ENCODE measurements around the gene KRTAP10-12. TPM values are rescaled to one million over a fixed set of nuclear protein-coding genes. Genes with fewer than 3 reads are reported as not detected.
"Not testable (repeated sequence)": the region's sequence is repeated elsewhere in the genome, so short reads cannot be mapped to it uniquely, and the experiment has no call there.

Gene KRTAP10-12, protein sequence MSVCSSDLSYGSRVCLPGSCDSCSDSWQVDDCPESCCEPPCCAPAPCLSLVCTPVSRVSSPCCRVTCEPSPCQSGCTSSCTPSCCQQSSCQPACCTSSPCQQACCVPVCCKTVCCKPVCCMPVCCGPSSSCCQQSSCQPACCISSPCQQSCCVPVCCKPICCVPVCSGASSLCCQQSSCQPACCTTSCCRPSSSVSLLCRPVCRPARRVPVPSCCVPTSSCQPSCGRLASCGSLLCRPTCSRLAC
- total RNA-seq (ENCODE audit: low replicate concordance): not detected in 2 replicates
- long read RNA-seq: 0 reads

DNA sequence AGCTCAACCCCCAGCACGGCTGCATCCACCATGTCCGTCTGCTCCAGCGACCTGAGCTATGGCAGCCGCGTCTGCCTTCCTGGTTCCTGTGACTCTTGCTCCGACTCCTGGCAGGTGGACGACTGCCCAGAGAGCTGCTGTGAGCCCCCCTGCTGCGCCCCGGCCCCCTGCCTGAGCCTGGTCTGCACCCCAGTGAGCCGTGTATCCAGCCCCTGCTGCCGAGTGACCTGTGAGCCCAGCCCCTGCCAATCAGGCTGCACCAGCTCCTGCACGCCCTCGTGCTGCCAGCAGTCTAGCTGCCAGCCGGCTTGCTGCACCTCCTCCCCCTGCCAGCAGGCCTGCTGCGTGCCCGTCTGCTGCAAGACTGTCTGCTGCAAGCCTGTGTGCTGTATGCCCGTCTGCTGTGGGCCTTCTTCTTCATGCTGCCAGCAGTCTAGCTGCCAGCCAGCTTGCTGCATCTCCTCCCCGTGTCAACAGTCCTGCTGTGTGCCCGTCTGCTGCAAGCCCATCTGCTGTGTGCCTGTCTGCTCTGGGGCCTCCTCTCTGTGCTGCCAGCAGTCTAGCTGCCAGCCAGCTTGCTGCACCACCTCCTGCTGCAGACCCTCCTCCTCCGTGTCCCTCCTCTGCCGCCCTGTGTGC is at the start of gene KRTAP10-12:
KRTAP10-12 (plus strand) TSS at position 1 of the 639 bp plus-strand sequence; CDS start at position 31, 30 bp downstream.
- Mint-ChIP-seq H3K9me3 (peaks cover 17% of the 10 kb centered on the region), H3K27me3 (peaks cover 70% of the 10 kb centered on the region)
- H3K4me3 Mint-ChIP-seq; H3K36me3 Mint-ChIP-seq; H3K4me1 Mint-ChIP-seq (ENCODE audit: unreplicated experiment); DNase-seq (ENCODE audit: extremely low spot score, unreplicated experiment); H3K27ac Mint-ChIP-seq: not testable (repeated sequence)

DNA sequence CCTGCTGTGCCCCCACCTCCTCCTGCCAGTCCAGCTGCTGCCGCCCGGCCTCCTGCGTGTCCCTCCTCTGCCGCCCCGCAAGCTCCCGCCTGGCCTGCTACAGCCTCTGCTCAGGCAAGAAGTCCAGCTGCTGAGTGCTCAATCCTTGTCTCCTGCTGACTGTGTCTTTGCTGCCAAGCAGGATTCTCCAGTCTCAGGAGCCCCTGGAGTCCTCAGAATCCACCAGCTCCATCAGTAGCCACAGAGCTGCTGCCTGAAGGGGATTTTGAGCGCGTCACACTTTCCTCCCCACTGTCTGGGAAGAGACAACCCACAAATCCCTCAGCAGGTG is 49.8 kb upstream of the KRTAP10-12 start:
- Mint-ChIP-seq H3K36me3 (no peaks in the 10 kb centered on the region), H3K4me1 (ENCODE audit: unreplicated experiment) (peaks cover 4% of the 10 kb centered on the region), H3K9me3 (peaks cover 12% of the 10 kb centered on the region), H3K4me3 (no peak overlapping the region), H3K27ac (no peak overlapping the region), H3K27me3 (peaks cover 9% of the 10 kb centered on the region)
- TF ChIP-seq CTCF (conservative IDR thresholded peaks at IDR 0.05): no peak
- no peak for DNase-seq (ENCODE audit: extremely low spot score, unreplicated experiment)

DNA sequence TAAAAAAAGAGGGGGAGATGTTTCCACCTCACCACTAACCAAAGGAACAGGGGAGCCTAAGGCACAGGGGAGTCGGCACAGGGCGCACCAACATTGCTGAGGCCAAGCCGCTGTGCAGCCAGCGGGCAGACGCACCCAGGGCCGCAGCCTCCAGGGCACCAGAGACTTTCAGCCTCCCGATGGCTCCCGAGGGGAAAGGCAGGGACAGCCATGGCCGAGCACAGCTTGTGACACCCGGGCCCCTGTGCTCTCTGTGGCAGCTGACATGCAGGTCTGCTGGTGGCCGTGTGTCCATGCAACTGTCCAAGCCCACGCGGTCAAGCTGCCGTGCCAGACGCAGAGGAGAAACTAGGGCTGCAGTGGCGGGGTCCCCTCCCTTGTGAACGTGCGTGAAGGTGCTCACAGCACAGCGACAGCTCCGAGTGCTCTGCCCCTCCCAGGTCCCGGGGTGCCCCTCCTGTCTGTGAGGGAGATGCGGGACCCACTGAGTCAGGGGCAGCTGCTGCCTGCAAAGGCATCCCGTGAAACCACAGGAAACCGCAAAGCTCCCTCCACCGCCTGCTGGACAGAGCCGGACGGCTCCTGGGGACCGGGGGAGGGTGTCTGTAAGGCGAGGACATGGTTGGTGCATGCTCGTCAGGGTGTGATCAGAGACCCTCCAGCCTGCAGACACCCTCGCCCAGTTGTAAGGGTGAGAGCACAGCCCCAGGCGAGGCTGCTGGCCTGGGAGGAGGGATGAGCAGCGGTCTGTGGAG is 48.2 kb upstream of the KRTAP10-12 start:
- Mint-ChIP-seq H3K36me3 (no peaks in the 10 kb centered on the region), H3K27ac (no peak overlapping the region), H3K27me3 (peaks cover 9% of the 10 kb centered on the region), H3K4me1 (ENCODE audit: unreplicated experiment) (peaks cover 4% of the 10 kb centered on the region), H3K9me3 (peaks cover 9% of the 10 kb centered on the region), H3K4me3 (no peak overlapping the region)
- peak; percentile 60 for DNase-seq (ENCODE audit: extremely low spot score, unreplicated experiment)
- no peak for TF ChIP-seq CTCF (conservative IDR thresholded peaks at IDR 0.05)

DNA sequence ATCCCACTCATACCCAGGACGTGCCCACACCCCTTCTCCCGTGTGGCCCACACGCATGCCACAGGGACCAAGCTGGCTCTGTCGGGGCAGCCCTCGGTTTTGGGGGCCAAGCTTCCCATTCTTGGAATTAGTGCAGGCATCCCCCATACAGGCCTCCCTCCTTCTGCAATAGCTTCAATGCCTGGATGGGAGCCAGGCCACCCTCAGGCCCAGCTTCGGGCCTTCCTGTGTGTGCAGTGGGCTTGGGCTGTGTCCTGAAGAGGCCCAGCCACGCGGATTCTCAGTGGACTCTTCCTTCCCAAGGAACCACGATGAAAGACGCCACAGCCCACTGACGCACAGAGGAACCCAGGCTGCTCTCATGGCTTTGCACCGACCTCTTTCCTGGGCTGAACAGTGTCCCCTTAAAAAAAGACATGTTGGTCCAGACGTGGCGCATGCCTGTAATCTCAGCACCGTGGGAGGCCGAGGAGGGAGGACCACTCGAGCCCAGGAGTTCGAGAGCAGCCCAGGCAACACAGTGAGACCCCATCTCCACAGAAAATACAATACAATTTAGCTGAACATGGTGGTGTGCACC is 47.4 kb upstream of the KRTAP10-12 start:
- TF ChIP-seq CTCF (conservative IDR thresholded peaks at IDR 0.05): no peak
- Mint-ChIP-seq H3K27ac (no peak overlapping the region), H3K36me3 (no peaks in the 10 kb centered on the region)

GRCh38 chr21:44650265-44650972 is 46.6 kb upstream of the KRTAP10-12 start:
- no peak overlapping the region for H3K27ac Mint-ChIP-seq
- DNase-seq (ENCODE audit: extremely low spot score, unreplicated experiment): peak; percentile 60
- peaks cover 4% of the 10 kb centered on the region for H3K4me1 Mint-ChIP-seq (ENCODE audit: unreplicated experiment)
- H3K27me3 Mint-ChIP-seq: peaks cover 7% of the 10 kb centered on the region
- no peak for TF ChIP-seq CTCF (conservative IDR thresholded peaks at IDR 0.05)
- no peak overlapping the region for H3K4me3 Mint-ChIP-seq
- no peaks in the 10 kb centered on the region for H3K9me3 Mint-ChIP-seq
- H3K36me3 Mint-ChIP-seq: no peaks in the 10 kb centered on the region

More for the DNA sequence above, 47.4 kb upstream of the KRTAP10-12 start:
- Mint-ChIP-seq H3K27me3 (peaks cover 7% of the 10 kb centered on the region), H3K4me1 (ENCODE audit: unreplicated experiment) (peaks cover 4% of the 10 kb centered on the region), H3K4me3 (no peak overlapping the region), H3K9me3 (peaks cover 5% of the 10 kb centered on the region)
- peak; percentile 59 for DNase-seq (ENCODE audit: extremely low spot score, unreplicated experiment)

Data from type B pancreatic cell (in vitro differentiated cells).